Activated T-helper 1 cell treated with anti-CD3 and anti-CD28 coated beads, Interleukin-2, amount 50 U/mL, for 16 hours (primary cell): ENCODE data around the gene FAM20C.

Source experiments
- DNase-seq, 2 donors: peaks; one replicate each; pipeline ENCODE4 v3.0.0-alpha.2; 2020; ENCODE audit warnings: low read depth in 1 of 2, low spot score in 1 of 2

The FAM20C gene

GRCh38 chr7:223118-223800, 30.9 kb downstream of the FAM20C start:
- no peak for DNase-seq

DNA sequence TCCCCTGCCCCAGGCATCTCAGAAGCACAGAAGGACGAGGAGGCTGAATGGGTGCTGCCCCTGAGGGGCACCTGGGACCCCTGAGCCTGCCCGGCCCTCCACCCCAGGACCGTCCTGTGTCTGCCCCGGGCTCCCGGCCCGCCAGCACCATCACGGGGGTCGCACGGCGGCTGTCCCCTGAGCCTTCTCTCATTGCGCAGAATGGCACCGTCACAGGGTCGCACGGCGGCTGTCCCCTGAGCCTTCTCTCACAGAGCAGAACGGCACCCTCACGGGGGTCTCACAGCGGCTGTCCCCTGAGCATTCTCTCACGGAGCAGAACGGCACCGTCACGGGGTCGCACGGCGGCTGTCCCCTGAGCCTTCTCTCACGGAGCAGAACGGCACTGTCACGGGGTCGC, 31.5 kb downstream of the FAM20C start:
- DNase-seq, result no peak

DNA sequence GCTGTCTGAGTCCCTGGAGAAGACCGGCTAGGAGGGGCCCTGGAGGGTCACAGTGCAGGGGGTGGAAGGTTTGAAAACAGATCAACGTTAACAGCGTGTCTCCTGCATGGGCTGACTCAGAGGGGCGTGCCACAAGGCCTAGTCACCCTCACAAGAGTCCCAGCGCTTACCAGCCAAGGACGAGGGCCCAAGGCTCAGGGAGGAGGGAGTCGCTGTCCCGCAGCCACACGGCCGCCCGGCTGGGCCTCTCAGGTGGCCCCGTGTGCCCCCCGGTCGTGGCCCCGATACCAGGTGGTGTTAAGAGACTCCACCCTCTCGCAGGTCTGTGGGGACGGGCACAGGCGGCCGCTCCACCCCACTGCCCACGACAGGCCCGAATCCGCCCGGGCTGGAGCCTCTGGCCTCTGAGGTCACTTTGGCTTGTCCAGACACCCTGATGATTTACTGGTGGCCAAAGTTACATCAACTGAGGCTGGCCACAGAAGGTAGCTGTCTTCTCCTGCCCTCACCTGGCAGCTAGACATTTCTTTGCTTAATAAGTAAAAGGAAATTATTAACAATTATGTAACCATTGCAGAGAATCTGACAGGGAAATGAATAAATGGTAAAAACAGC, 34.0 kb downstream of the FAM20C start:
- no peak for DNase-seq

- DNase-seq, result no peak
These were observed 35.6 kb downstream of the FAM20C start for GRCh38 chr7:227926-228325.

- DNase-seq, result no peak
These were observed 36.2 kb downstream of the FAM20C start for GRCh38 chr7:228610-229009.

DNA sequence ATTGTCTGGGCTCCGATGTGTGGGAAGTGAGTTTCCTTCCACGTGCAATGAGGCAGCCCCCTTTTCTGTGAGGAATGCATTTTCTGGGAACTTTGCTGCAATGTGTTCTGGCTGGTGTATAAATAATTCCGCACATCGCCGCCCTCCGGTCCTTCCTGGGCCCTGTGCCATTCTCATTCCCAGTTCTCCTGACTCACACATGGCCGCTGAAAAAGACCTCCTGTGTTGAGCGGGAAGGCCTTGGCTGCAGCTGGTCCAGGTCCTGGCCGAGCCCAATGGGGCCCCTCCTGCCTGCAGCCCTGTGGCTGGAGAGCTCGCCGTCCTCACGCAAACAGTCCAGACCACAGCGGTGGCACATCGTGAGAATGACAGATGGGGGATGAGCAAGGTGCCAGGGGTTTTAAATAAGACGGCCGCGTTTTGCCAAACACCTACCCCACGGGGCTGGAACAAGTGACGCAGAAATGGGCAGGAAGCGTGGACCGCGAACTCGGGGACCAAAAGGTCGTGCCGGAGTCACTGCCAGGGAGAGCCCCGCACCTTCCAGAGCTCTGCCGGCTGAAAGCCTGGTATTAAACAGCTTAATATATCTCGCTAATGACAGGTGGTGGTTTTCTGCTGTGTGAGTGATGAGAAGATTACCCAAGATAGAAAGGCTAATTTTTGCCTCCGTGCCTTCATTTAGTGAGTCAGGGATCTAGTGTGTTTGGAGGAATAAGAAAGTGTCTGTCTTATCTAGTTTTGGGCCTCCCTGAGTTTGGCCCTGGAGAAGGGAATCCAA, 37.0 kb downstream of the FAM20C start:
- no peak for DNase-seq

DNA sequence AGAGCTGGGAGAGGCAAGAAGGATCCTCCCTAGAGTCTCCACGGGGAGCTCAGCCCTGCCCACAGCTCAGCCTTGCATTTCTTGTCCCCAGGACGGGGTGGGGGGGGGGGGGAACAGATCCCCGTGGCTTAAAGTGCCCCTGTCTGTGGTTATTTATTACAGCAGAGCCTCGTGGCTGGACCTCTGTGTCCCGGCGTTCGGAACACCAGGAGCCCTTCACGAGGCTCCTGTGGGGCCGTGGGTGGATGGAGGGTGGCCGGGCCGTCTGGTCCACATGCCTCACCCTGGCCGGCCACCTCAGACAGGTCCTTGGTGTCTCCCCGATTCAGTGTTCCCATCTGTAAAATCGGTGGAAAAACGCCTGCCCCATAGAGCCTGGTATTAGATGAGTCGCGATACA, 37.9 kb downstream of the FAM20C start:
- no peak for DNase-seq

DNA sequence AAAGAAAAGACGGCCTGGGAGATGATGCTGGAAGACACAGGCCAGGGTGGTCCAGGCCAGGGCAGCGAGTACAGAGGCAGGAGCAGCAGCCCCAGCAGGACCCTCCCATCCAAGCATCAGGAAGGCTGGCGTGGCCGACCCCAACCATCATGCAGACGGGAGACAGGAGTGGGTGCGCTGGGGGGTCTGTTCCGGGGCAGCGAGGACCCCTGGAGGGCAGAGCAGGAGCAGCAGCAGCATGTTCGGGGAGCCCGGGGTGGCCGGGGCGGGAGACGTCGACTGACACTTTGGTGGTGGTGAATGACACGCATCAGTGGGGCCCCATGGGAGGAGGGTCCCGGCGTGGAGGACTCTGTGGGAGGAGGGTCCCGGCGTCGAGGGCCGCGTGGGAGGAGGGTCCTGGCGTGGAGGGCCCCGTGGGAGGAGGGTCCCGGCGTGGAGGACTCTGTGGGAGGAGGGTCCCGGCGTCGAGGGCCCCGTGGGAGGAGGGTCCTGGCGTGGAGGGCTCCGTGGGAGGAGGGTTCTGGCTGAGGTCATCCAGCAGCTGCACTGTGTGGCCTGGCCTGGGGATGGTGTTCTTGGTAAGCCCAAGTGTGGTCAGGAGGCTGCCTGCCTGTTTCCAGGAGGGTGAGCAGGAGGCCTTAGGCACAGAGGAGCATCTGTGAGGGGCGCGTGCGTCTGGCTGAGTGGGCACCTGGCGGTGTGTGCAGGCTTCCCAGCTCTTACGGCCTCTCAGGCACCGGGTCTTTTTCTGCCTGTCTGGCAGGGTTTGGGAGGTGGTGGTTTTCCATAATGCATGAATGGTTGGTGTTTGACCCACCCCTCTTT, 38.9 kb downstream of the FAM20C start:
- no peak for DNase-seq

- no peak for DNase-seq
These were observed 39.5 kb downstream of the FAM20C start for GRCh38 chr7:231858-232246.

DNA sequence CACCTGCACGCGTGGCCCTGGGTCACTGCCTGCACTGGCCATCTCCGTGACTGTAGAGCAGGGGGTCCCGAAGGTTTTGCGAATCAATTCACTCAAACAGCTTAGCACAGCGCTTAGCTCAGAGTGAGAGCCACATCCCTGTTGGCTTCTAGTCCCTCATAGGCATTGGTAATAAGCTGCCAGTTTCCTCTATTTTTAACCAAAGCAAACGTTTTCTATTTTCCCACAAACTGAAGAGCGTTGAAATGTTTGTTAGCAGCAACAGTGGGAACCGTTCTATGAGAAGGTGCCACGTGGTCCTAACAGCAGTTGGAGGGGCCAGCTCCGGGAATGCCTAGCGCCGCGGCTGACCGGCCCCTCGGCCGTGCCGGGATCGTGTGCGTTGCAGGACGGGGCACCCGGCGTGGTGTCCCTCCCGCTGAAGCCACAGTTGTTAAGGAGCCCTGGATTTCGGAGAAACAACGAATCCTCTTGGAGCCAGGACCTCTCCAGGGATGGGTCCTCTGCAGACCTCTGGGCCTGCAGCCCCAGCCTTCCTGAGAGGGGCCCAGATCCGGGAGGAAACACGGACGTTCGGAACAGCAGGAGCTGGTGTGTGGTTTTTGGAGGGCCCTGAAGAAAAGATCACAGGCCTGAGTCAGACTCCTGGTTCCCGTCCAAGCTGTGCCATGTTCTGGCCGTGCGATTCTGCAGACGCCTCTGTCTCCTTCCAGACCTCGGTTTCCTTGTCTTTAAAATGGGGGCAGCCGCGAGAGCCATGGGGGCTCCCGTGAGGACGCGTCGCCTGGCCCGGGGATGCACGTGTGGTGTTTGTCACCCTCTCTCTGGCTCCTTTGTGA, 40.3 kb downstream of the FAM20C start:
- no peak for DNase-seq

GRCh38 chr7:233249-234035, 41.1 kb downstream of the FAM20C start:
- no peak for DNase-seq

DNA sequence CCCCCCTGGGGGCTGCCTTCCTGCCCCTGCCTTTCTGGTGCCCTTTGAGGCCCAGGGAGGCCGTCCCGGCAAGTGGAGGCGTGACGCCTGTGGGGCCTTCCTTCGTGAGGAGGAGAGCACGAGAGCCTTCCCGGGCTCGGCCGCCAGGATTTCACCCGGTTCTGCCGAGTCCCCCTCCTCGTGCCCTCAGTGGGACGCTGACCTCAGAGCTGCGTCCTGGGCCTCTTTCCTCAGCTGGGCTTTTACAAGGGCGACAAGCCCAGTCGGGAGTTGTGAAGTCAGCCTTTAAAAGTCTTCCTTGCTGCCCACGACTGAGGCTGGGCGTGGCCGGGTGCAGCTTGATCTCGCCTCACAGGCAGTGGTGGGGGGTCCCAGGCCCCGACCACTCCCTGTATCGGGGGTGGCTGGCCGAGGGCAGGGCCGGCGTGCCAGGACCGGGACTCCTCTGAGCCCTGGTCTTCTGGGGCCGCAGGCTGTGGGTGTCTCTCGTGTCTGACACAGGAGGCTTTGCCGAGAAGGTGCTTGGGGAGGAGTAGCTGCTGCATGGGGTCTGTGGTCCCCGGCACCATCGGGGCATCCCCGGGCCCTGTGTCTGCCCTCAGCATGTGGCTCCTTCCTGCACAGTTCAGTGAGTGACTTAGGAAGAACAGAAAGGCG, 41.8 kb downstream of the FAM20C start:
- DNase-seq, result no peak

DNA sequence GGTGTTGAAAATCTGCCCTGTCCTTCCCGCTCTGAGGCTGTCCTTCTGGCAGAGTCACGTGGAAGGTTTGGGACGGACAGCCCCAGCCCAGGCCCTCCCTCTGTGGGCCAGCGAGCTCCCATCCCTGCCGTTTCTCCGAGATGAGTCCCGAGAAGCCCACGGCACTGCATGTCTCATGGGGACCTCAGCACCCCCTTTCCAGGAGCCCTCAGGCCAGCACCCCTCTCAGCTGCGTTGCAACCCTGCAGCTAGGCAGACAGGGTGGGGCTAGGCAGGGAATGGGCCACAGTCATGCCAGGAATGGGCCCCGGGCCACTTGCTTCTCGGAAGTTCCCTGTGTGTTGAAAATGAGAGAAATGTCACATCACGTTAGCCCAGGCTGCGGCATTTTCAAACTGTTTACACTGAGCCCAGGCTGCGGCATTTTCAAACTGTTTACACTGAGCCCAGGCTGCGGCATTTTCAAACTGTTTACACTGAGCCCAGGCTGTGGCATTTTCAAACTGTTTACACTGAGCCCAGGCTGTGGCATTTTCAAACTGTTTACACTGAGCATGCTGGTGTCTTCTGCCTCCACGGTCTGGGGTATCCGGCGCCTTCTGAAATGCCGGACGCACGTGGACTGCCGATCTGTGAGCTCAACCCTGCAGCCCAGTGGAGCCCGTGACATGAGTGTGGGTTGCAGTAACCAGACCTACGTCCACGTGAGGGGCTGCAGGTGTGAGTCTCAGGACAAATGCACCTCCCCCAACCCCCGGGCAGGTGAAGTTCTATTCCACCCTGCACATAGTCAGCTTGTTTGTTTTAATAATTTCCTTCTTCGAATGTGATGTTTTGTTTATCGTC, 42.6 kb downstream of the FAM20C start:
- no peak for DNase-seq

GRCh38 chr7:235576-236395, 43.4 kb downstream of the FAM20C start:
- DNase-seq, result no peak

GRCh38 chr7:236967-237366, 44.6 kb downstream of the FAM20C start:
- DNase-seq, result no peak

GRCh38 chr7:237385-237784, 45.0 kb downstream of the FAM20C start:
- DNase-seq, result no peak

GRCh38 chr7:240146-240676, 47.8 kb downstream of the FAM20C start:
- DNase-seq, result no peak
